ENCODE results near the gene ASXL2. TPM values are rescaled to one million over a fixed set of nuclear protein-coding genes. Genes with fewer than 3 reads are reported as not detected.

ASXL2 gene
- total and polyA plus RNA-seq, 2 of the 13 experiments (the other 11 are each of a cell fraction or from before 2014, with no cell fraction given) = 12.1 to 19.2 TPM

- H3K4me1 ChIP-seq (ENCODE audit: insufficient read depth, low read length) = peaks cover 40% of the 10 kb centered on the region
- H3K27ac ChIP-seq (ENCODE audit: extremely low read length, insufficient read depth, low read length) = no peak overlapping the region
- no TSS peak for BruUV-seq (replicated peaks)
- peaks cover under 1 to 20% of the 10 kb centered on the region in 2 experiments; a peak in 3 of 5 replicates for H3K36me3 ChIP-seq (replicated peaks in 1 of 2; ENCODE audit: control insufficient read depth in 1 of 2, insufficient read depth in 2 of 2, low read length in 2 of 2)
- peaks cover 2% of the 10 kb centered on the region for H3K79me2 ChIP-seq (ENCODE audit: insufficient read depth, low read length)
- WGBS (ENCODE audit: low lambda C conversion rate) = 99% methylated on average over 5 of the region's 5 CpGs
- POLR2A ChIA-PET = no interaction called here
- H3K9ac ChIP-seq (ENCODE audit: insufficient read depth, low read depth, low read length) = no peak overlapping the region
- H3K27me3 ChIP-seq (ENCODE audit: control insufficient read depth in 1 of 2, insufficient read depth in 2 of 2, low read length in 2 of 2) = no peaks in the 10 kb centered on the region
- no peak overlapping the region for H3K4me2 ChIP-seq (ENCODE audit: low read depth, low read length)
- no peak overlapping the region for H2AFZ ChIP-seq (ENCODE audit: low read length)
- CTCF ChIA-PET (ENCODE audit: low intra/inter-chr PET ratio, low total read pairs) = no interaction called here
- DNase-seq (ENCODE audit: low spot score) = no peak
- H3K4me3 ChIP-seq (replicated peaks in 1 of 3; ENCODE audit: insufficient read depth in 1 of 3, low read depth in 2 of 3, low read length in 3 of 3) = no peak overlapping the region
- TF ChIP-seq MLLT10 (CRISPR knock-in tag; IDR thresholded peaks at IDR 0.05) (no peak), TMF1 (CRISPR knock-in tag; IDR thresholded peaks at IDR 0.05; ENCODE audit: low read depth) (no peak), HNRNPK (IDR thresholded peaks at IDR 0.05; ENCODE audit: low read depth, low read length, poor library complexity, severe bottlenecking) (peak; percentile 73)
- peaks cover 4% of the 10 kb centered on the region for H4K20me1 ChIP-seq (ENCODE audit: insufficient read depth, low read length)
- intact Hi-C loops (cut with micrococcal nuclease; ENCODE audit: unreplicated experiment) = no loop called here
- ATAC-seq = no peak
- in situ Hi-C loops (cut with HindIII; ENCODE audit: extremely low pct_ligation_motif_present, low pct_unique_long_range_greater_than_20kb) = no loop called here
- H3K9me3 ChIP-seq (ENCODE audit: low read length) = no peaks in the 10 kb centered on the region
- no peak for FAIRE-seq
These were observed 88.1 kb downstream of the ASXL2 start for GRCh38 chr2:25790074-25790790.

DNA sequence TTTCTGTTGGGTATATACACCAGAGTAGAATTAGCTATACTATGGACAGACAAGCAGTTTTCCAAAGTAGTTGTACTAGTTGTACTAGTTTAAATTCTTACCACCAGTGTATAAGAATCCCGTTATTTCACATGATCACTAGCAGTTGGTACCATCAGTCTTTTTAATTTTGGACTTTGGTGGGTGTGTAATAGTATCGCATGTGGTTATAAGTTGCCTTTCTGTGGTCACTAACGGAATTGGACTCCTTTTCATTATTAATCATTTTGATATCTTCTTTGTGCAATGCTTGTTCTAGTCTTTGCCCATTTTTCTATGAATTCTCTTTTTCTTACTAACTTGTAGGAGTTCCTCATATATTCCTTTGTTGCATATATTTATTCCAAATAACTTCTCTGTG is 89.8 kb downstream of the ASXL2 start:
- H2AFZ ChIP-seq (ENCODE audit: low read length) = no peak overlapping the region
- no peaks in the 10 kb centered on the region for H3K9me3 ChIP-seq (ENCODE audit: low read length)
- 97% methylated on average over 3 of the region's 3 CpGs for WGBS (ENCODE audit: low lambda C conversion rate)
- no peak overlapping the region for H3K4me3 ChIP-seq (replicated peaks in 1 of 3; ENCODE audit: insufficient read depth in 1 of 3, low read depth in 2 of 3, low read length in 3 of 3)
- no peak for TF ChIP-seq ZNF44 (CRISPR knock-in tag; IDR thresholded peaks at IDR 0.05)
- TF ChIP-seq, protein P1, sequence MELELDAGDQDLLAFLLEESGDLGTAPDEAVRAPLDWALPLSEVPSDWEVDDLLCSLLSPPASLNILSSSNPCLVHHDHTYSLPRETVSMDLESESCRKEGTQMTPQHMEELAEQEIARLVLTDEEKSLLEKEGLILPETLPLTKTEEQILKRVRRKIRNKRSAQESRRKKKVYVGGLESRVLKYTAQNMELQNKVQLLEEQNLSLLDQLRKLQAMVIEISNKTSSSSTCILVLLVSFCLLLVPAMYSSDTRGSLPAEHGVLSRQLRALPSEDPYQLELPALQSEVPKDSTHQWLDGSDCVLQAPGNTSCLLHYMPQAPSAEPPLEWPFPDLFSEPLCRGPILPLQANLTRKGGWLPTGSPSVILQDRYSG (CRISPR knock-in tag; IDR thresholded peaks at IDR 0.05) = no peak
- no peak for TF ChIP-seq RBFOX2 (IDR thresholded peaks at IDR 0.05; ENCODE audit: low read depth, low read length)
- no peak for TF ChIP-seq FOXA1 (IDR thresholded peaks at IDR 0.05)
- TF ChIP-seq FOXA1 (CRISPR knock-in tag; IDR thresholded peaks at IDR 0.05) = no peak
- TF ChIP-seq ZNF577 (CRISPR knock-in tag; IDR thresholded peaks at IDR 0.05; ENCODE audit: borderline replicate concordance, low read depth) = no peak
- TF ChIP-seq AHR (CRISPR knock-in tag; IDR thresholded peaks at IDR 0.05) = no peak
- TF ChIP-seq ZFP36 (IDR thresholded peaks at IDR 0.05; ENCODE audit: borderline replicate concordance, low read depth, low read length, partially characterized antibody) = no peak
- TF ChIP-seq, protein P2, sequence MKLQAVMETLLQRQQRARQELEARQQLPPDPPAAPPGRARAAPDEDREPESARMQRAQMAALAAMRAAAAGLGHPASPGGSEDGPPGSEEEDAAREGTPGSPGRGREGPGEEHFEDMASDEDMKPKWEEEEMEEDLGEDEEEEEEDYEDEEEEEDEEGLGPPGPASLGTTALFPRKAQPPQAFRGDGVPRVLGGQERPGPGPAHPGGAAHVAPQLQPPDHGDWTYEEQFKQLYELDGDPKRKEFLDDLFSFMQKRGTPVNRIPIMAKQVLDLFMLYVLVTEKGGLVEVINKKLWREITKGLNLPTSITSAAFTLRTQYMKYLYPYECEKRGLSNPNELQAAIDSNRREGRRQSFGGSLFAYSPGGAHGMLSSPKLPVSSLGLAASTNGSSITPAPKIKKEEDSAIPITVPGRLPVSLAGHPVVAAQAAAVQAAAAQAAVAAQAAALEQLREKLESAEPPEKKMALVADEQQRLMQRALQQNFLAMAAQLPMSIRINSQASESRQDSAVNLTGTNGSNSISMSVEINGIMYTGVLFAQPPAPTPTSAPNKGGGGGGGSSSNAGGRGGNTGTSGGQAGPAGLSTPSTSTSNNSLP (IDR thresholded peaks at IDR 0.05; ENCODE audit: low read depth, low read length) = no peak
- no peak for TF ChIP-seq JUND (CRISPR knock-in tag; IDR thresholded peaks at IDR 0.05)
- no peak for TF ChIP-seq ZSCAN30 (CRISPR knock-in tag; IDR thresholded peaks at IDR 0.05)
- TF ChIP-seq IKZF1 (IDR thresholded peaks at IDR 0.05) = no peak
- TF ChIP-seq ZNF83 (CRISPR knock-in tag; IDR thresholded peaks at IDR 0.05; ENCODE audit: borderline replicate concordance) = no peak
- TF ChIP-seq NFIC (IDR thresholded peaks at IDR 0.05; ENCODE audit: low read length) = no peak
- no peak for TF ChIP-seq WIZ (CRISPR knock-in tag; IDR thresholded peaks at IDR 0.05)
- no peak overlapping the region for H3K4me2 ChIP-seq (ENCODE audit: low read depth, low read length)
- POLR2A ChIA-PET = no interaction called here
- FAIRE-seq (no peak), ATAC-seq (no peak), DNase-seq (ENCODE audit: low spot score) (no peak)
- peaks cover 2 to 30% of the 10 kb centered on the region in 2 experiments for H3K36me3 ChIP-seq (replicated peaks in 1 of 2; ENCODE audit: control insufficient read depth in 1 of 2, insufficient read depth in 2 of 2, low read length in 2 of 2)
- H3K9ac ChIP-seq (ENCODE audit: insufficient read depth, low read depth, low read length) = no peak overlapping the region
- H3K27ac ChIP-seq (ENCODE audit: extremely low read length, insufficient read depth, low read length) = no peak overlapping the region
- intact Hi-C loops (cut with micrococcal nuclease; ENCODE audit: unreplicated experiment) (no loop called here), in situ Hi-C loops (cut with HindIII; ENCODE audit: extremely low pct_ligation_motif_present, low pct_unique_long_range_greater_than_20kb) (no loop called here)
- CTCF ChIA-PET (ENCODE audit: low intra/inter-chr PET ratio, low total read pairs) = no interaction called here
- H3K79me2 ChIP-seq (ENCODE audit: insufficient read depth, low read length) = peaks cover 6% of the 10 kb centered on the region
- no peaks in the 10 kb centered on the region for H3K27me3 ChIP-seq (ENCODE audit: control insufficient read depth in 1 of 2, insufficient read depth in 2 of 2, low read length in 2 of 2)
- BruUV-seq (replicated peaks) = no TSS peak
- H4K20me1 ChIP-seq (ENCODE audit: insufficient read depth, low read length) = peaks cover 4% of the 10 kb centered on the region
- peaks cover 40% of the 10 kb centered on the region for H3K4me1 ChIP-seq (ENCODE audit: insufficient read depth, low read length)
